NCI-H2196 (cell line): ENCODE measurements around the gene USP33.
"Not testable (repeated sequence)": the region's sequence is repeated elsewhere in the genome, so short reads cannot be mapped to it uniquely, and the experiment has no call there.

Source experiments
- DNase-seq: peaks from one replicate; lab custom pipeline; 2025; ENCODE audit not compliant: unreplicated experiment; lab: John Stamatoyannopoulos, UW

Gene USP33

DNA sequence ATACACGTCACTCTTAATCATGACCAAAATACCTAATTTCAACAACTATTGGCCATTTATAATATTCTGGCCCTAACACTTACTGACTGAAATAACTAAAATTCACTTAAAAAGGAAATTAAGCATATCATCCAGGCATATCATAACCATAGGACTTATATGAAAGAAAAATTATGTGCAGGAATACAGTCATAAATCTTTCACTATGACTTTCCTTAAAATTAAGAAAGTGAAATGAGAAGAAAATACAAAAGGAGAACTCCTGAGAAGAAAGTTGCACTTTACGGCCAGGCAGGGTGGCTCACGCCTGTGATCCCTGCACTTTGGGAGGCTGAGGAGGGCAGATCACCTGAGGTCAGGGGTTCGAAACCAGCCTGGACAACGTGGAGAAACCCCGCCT lies 86.6 kb downstream of the USP33 start:
- no peak for DNase-seq

DNA sequence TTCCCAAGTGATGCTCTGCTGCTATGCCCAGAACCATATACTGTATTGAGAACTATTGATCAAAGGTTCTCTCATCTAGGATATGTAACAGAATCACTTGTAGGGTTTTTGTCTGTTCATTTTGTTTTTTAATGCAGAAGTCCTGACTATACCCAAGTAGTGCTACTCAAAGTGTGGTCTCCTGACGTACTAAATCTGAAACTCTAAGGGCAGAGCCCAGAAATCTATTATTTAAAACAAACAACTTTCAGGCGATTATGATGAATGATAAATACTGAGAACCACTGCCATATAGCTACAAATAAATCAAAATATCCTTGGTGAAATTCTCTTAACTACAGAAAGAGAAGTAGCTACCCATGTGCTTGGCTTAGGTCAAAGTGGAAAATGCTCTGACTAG lies 87.3 kb downstream of the USP33 start:
- DNase-seq: no peak

DNA sequence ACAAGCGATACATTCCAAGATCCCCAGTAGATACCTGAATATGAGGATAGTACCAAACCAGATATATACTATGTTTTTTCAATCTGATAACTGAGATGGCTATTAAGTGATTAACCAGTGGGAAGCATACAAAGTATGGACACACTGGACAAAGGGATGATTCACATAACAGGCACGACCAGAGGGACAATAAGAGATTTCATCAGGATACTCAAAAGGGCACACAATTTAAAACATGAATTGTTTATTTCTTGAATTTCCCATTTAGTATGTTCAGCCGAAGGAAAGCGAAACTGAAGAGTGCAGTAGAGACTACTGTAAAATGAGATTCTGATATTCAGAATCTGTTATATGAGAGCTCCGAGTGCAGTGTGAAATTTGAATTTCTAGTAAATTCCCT lies 87.8 kb downstream of the USP33 start:
- no peak for DNase-seq

DNA sequence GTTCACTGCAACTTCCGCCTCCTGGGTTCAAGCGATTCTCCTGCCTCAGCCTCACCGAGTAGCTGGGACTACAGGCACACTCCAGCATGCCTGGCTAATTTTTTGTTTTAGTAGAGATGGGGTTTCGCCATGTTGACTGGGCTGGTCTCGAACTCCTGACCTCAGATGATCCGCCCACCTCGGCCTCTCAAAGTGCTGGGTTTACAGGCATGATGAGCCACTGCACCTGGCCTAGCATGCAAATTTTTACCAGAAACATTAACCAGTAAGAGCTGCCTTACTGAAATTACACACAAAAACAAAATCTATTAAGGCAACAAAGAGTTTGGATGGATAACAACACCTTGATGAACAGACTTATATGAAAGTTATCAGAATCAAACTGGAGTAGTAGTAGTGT lies 89.3 kb downstream of the USP33 start:
- DNase-seq: no peak

DNA sequence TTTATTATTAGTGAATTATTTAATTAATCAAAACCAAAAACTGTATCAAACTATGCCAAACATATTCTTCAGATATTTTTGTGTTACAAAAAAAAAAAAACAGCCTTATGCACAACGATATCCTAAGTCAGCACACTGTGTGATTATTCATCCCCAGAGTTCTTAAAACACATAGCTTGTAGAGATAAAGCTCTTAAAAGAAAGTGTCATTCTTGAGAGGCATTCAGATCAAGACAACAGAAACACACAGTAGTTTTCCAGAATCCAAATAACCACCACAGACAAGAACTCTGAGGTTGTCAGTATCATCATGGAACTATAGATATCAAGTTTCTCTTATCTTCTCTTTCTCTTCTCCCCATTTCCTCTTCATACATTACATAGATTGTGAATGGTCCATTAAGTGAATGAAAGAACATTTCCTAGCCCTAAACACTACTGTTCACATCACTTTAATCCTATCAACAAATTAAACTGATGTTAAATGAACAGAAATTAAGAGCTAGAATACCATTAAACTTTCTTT lies 90.7 kb downstream of the USP33 start:
- DNase-seq: no peak

DNA sequence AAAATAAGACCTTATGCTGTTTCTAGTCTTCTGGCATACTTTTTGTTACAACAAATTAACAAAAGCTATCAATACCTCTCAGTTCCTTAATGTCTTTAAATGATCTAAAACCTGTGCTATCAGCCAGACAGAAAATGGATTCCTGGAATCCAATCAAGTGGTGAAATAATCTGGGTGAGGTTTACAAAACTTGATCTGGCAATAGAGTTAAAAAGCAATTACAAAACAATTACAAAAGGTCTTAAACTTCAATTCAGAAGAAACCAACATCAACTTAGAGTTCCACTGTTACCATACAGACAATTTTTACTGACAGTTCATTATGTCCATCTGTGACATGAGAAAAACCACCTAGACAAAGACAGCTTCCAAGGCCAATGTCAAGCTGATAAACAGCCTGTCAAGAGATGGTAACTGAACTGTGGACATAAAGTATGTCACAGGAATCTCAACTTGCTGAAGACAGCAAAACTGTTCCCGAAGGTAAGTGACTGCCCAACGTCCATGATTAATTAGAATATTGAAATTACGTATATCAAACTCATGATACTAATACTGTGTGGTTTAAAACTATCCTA lies 94.6 kb downstream of the USP33 start:
- no peak for DNase-seq

DNA sequence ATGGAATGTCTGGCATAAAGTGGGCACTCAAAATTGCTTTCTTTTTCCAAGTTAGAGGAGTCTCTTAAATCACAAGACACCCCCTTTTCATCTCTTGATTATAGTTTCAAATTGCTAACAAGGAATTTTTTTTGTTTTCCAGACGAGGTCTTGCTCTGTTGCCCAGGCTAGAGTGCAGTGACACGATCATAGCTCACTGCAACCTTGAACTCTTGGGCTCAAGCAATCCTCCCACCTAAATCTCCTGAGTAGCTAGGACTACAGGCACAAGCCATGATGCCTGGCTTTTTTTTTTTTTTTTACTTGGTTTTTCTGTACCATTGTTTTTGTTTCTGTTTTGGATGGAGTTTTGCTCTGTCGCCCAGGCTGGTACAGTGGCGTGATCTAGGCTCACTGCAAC lies 98.0 kb downstream of the USP33 start:
- DNase-seq: no peak

DNA sequence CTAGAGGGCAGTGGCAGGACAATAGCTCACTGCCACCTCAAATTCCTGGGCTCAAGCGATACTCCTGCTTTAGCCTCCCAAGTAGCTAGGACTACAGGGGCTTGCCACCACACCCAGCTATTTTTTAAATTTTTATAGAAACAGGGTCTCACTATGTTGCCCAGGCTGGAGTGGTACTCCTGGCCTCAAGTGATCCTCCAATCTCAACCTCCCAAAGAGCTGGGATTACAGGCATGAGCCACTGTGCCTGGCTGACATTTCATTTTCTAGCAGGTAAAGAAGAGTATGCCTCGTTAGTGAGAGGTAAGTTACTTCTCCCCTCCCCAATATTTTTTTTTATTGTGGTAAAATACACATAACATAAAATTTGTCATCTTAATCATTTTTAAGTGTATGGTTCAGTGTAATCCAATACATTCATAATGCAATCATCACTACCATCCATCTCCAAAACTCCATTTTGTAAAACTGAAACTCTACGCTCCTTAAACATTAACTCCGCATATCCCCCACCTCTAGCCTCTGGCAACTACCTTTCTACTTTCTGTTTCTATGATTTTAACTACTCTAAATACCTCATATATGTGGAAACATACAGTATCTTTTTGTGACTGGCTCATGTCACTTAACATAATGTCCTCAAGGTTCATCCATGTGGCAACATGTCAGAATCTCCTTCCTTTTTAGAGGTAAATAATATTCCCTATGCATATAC lies 99.6 kb downstream of the USP33 start:
- no peak for DNase-seq

DNA sequence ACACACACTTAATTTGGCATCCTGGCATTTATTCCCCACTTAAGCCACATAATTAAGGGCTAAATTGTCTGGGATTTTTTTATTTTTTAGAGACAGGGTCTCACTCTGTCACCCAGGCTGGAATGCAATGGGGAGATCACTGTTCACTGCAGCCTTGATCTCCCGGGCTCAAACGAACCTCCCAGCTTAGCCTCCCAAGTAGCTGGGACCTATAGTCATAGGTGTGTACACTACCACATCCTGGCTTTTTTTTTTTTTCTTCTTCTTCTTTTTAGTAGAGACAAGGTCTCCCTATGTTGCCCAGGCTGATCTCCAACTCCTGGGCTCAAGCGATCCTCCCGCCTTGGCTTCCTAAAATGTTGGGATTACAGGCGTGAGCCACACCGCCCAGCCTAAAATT lies 101.4 kb downstream of the USP33 start:
- DNase-seq: no peak

DNA sequence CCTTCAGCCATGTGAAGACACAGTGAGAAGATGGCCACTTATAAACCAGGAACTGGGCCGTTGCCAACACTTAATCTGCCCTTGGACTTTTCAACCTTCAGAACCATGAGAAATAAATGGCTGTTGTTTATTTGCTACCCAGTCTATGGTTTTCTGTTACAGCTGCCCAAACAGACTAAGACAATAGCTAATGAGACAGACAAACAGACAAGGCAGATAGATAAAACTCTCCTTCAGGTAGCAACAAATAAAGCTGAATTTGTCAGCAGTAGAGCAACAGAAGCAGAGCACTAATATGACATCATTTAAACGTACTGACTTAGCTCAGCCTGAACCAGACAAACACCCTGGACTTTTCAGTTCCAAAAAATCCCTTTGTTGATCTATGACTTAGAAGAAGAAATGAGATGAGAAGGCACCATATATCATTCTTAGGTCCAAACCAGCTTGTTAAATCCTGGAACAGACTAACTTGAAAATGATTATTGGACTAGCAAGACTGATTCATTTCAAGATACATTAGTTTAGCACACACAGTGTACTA lies 104.1 kb downstream of the USP33 start:
- peak; percentile 49 for DNase-seq

DNA sequence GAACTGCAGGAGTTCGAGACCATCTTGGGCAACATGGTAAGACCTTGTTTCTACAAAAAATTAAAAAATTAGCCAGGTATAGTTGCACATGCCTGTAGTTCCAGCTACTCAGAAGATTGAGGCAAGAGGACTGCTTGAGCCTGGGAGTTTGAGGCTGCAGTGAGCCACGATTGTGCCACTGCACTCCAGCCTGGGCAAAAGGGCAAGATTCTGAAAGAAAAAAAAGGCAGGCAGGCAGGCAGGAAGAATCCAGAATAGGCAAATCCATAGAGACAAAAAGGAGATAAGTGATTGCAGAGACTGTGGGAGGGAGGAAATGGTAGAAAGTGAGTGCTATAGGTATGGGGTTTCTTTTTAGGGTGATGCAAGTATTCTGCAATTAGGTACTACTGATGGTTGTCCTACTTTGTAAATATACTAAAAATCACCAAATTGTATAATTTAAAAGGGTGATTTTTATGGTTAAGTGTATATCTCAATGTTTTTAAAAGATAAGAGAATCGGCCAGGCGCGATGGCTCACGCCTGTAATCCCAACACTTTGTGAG lies 106.6 kb downstream of the USP33 start:
- no peak for DNase-seq

DNA sequence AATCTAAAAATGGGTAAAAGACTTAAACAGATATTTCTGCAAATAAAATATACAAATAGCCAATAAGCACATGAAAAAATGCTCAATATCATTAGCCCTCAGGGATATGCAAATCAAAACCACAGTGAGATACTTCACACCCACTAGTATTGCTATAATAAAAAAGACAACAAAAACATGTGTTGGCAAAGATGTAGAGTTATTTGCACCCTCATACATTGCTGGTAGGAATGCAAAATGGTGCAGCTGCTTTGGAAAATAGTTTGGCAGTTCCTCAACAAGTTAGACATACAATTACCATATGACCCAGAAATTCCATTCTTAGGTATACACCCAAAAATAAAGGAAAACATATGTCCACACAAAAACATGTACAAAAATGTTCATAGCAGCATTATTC lies 107.4 kb downstream of the USP33 start:
- DNase-seq: no peak

DNA sequence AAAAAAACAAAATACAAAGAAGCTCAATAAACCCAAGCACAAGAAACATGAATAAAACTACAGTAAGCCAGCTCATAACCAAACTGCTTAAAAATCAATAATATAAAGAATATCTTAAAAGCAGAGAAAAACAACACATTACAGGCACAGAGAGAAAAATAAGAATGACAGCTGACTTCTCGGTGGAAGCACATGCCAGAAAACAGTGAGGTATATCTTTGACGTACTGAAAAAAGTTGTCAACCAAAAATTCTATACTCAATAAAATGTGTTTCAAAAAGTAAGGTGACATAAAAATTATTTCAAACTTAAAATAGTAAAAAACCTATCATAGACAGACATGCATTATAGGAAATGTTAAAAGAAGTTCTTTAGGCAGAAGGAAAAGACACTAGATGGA lies 110.5 kb downstream of the USP33 start:
- DNase-seq: no peak

DNA sequence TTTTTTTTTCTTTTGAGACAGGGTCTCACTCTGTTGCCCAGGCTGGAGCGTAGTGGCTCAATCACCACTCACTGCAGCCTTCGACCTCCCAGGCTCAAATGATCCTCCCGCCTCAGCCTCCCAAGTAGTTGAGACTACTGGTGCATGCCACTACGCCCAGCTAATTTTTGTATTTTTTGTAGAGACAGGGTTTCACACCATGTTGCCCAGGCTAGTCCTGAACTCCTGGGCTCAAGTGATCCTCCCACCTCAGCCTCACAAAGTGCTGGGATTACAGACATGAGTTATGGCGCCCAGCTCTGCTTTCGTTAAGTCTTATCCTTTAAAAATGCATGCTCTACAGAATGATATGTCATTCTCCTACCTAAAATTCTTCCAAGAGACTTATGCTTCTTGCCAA lies 113.4 kb downstream of the USP33 start:
- not testable (repeated sequence) for DNase-seq
